SK-N-MC (cell line): Measurements from ENCODE around the gene PRR5L.

Source experiments
- EZH2 ChIP-seq: fragments of 200-600 bp; sonication (generic); IDR thresholded peaks from one replicate; pipeline ENCODE4 v1.6.1; 2017; ENCODE audit warnings: antibody characterized with exemption
- POLR2AphosphoS5 ChIP-seq: IDR thresholded peaks from 2 replicates; pipeline ENCODE4 v1.6.1; 2012; ENCODE audit warnings: mild to moderate bottlenecking, low read depth, low read length, borderline replicate concordance

- TF ChIP-seq EZH2 = no peak
- no peak for TF ChIP-seq POLR2AphosphoS5
Measured at GRCh38 chr11:36438126-36438525, 142.0 kb downstream of the PRR5L start.
